Body of pancreas (tissue), 4 donors: ENCODE measurements around the gene DYNLRB1.

Source experiments
- POLR2A ChIP-seq, 3 donors: fragments of 450-650 bp; IDR thresholded peaks; one replicate each; pipeline ENCODE4 v1.6.1; 2016; ENCODE audit warnings: antibody characterized with exemption in 3 of 3, mild to moderate bottlenecking in 2 of 3
- TF ChIP-seq, protein P1 (sequence below), 7 experiments: fragments of 450-650 bp in 4 of 7; fragments of 200-600 bp in 3 of 7; sonication (generic) in 3 of 7; IDR thresholded peaks; one replicate each; pipeline ENCODE4 v1.5.1; 2016 to 2019; ENCODE audit warnings: antibody characterized with exemption in 7 of 7

- TF ChIP-seq, protein P1, sequence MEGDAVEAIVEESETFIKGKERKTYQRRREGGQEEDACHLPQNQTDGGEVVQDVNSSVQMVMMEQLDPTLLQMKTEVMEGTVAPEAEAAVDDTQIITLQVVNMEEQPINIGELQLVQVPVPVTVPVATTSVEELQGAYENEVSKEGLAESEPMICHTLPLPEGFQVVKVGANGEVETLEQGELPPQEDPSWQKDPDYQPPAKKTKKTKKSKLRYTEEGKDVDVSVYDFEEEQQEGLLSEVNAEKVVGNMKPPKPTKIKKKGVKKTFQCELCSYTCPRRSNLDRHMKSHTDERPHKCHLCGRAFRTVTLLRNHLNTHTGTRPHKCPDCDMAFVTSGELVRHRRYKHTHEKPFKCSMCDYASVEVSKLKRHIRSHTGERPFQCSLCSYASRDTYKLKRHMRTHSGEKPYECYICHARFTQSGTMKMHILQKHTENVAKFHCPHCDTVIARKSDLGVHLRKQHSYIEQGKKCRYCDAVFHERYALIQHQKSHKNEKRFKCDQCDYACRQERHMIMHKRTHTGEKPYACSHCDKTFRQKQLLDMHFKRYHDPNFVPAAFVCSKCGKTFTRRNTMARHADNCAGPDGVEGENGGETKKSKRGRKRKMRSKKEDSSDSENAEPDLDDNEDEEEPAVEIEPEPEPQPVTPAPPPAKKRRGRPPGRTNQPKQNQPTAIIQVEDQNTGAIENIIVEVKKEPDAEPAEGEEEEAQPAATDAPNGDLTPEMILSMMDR (IDR thresholded peaks at IDR 0.05), result no peak
- no peak for TF ChIP-seq POLR2A (IDR thresholded peaks at IDR 0.05)
Observed at GRCh38 chr20:34574861-34575260, 58.6 kb downstream of the DYNLRB1 start.
